Stimulated activated CD8-positive, alpha-beta memory T cell treated with anti-CD3 and anti-CD28 coated beads, Interleukin-4, amount 100 ng/mL, for 1 hour (primary cell): Measurements from ENCODE around the gene ANKRD1.

ENCODE experiments used
- DNase-seq, 2 donors: peaks; one replicate each; pipeline ENCODE4 v3.0.0-alpha.2; 2020; ENCODE audit warnings: low read depth in 2 of 2, low spot score in 1 of 2

Gene ANKRD1

GRCh38 chr10:90862908-90863514 lies 57.9 kb downstream of the ANKRD1 start:
- DNase-seq: no peak
